Right atrium auricular region (tissue), 2 donors: Measurements from ENCODE around the gene DOK7. TPM values are rescaled to one million over a fixed set of nuclear protein-coding genes. Genes with fewer than 3 reads are reported as not detected.

Source experiments
- DNase-seq: peaks from one replicate; pipeline ENCODE4 v3.0.0-alpha.2; 2019; ENCODE audit warnings: low spot score
- H3K27ac ChIP-seq, 2 donors: fragments of 200-600 bp; sonication (generic); 1 replicate in 1 of 2; 2 replicates in 1 of 2; pipeline ENCODE4 v1.5.1; 2016 to 2019
- H3K27me3 ChIP-seq, 2 donors: fragments of 200-600 bp; sonication (generic); one replicate each; pipeline versions ENCODE4 v1.5.1 to v1.6.0; 2017 to 2019
- H3K36me3 ChIP-seq: fragments of 200-600 bp; sonication (generic); one replicate; pipeline ENCODE4 v1.5.1; 2016
- H3K4me1 ChIP-seq, 2 donors: fragments of 200-600 bp; sonication (generic); one replicate each; pipeline versions ENCODE4 v1.5.1 to v1.6.0; 2017 to 2019
- H3K4me3 ChIP-seq, 2 donors: fragments of 200-600 bp; sonication (generic); 1 replicate in 1 of 2; 2 replicates in 1 of 2; pipeline ENCODE4 v1.5.1; 2017 to 2019; ENCODE audit warnings: mild to moderate bottlenecking in 1 of 2, moderate library complexity in 1 of 2
- H3K9me3 ChIP-seq, 2 donors: fragments of 200-600 bp; sonication (generic); one replicate each; pipeline ENCODE4 v1.5.1; 2019
- total RNA-seq, 2 donors: library from RNA; depleted of rRNA; stranded (reverse); fragments of >200 nt; gene quantifications; one replicate each; pipeline ENCODE4 v1.1.0, GENCODE V29; 2016
- TF ChIP-seq, protein P1 (sequence below), 2 donors: fragments of 200-600 bp; sonication (generic); IDR thresholded peaks; one replicate each; pipeline ENCODE4 v1.5.1; 2019; ENCODE audit warnings: antibody characterized with exemption in 2 of 2

Gene DOK7
- total RNA-seq, 2 donors from 2014 or later = 31.0 to 68.9 TPM

DNA sequence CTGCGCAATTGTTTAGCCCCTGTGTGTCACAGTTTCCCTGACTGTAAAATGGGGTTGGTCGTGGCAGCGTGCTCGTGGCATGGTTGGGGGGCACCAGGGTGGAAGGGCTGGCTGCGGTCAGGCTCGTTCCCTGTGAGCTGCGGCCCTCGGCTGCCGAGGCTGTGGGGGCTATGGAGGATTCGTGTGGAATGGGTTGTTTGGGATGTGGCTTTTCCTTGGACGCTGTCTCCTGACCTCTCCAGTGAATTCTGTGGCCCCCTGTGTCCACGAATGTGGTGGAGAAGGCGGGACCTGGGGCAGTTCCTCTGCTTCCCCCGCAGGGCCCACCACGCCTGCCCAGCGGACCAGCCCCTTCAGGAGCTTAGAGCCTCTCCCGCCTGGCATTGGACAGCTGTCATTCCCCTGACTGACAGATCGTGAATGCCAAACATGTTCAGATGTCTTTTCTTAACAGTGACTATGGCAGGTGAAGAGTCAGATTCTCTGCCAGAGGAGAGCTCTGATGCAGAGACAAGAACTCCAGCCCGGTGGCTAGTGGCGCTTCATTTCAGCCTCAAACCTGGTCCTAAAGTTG, 38.5 kb upstream of the DOK7 start:
- Histone ChIP-seq H3K4me1 (no peaks in the 10 kb centered on the region), H3K27ac (no peak overlapping the region), H3K4me3 (no peak overlapping the region), H3K27me3 (no peaks in the 10 kb centered on the region), H3K36me3 (peaks cover 15% of the 10 kb centered on the region), H3K9me3 (no peaks in the 10 kb centered on the region)
- TF ChIP-seq, protein P1, sequence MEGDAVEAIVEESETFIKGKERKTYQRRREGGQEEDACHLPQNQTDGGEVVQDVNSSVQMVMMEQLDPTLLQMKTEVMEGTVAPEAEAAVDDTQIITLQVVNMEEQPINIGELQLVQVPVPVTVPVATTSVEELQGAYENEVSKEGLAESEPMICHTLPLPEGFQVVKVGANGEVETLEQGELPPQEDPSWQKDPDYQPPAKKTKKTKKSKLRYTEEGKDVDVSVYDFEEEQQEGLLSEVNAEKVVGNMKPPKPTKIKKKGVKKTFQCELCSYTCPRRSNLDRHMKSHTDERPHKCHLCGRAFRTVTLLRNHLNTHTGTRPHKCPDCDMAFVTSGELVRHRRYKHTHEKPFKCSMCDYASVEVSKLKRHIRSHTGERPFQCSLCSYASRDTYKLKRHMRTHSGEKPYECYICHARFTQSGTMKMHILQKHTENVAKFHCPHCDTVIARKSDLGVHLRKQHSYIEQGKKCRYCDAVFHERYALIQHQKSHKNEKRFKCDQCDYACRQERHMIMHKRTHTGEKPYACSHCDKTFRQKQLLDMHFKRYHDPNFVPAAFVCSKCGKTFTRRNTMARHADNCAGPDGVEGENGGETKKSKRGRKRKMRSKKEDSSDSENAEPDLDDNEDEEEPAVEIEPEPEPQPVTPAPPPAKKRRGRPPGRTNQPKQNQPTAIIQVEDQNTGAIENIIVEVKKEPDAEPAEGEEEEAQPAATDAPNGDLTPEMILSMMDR (IDR thresholded peaks at IDR 0.05) = no peak
- DNase-seq = no peak

DNA sequence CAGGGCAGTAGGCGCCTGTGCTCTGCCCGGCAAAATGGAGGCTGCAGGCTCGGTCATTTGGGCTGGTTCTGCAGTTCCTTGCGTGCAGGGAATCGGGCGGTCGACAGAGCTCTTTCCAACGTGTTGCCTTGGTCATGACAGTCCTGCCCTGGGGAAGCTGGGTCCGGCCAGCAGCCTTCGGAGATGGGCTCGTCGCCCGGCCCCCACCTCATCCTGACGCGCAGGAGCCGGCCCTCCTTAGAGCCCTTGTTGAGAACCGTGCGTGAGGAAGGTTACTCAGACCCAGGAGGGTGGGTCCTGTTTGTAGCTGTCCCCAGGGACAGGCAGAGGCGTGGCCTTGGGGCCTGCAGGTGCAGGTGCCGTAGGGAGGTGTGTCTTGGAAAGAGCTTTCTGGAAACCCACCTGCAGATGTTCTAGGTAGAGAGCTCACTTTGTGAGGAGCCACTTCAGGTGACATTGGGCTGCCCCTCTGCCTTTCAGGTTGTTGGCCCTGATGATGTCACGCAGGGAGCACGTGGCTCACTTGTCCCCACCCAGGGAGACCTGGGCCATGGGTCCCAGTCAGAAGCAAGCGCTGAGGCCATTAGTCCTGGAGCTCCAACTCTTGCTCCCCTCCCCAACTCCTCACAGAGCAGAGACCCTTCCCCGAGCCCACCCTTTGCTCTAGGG, 36.5 kb upstream of the DOK7 start:
- TF ChIP-seq, protein P1 (IDR thresholded peaks at IDR 0.05) = no peak
- no peak for DNase-seq
- no peak overlapping the region for H3K27ac ChIP-seq
- no peaks in the 10 kb centered on the region for H3K9me3 ChIP-seq
- no peak overlapping the region for H3K4me3 ChIP-seq
- H3K27me3 ChIP-seq = no peaks in the 10 kb centered on the region
- no peaks in the 10 kb centered on the region for H3K4me1 ChIP-seq
- peaks cover 23% of the 10 kb centered on the region for H3K36me3 ChIP-seq

DNA sequence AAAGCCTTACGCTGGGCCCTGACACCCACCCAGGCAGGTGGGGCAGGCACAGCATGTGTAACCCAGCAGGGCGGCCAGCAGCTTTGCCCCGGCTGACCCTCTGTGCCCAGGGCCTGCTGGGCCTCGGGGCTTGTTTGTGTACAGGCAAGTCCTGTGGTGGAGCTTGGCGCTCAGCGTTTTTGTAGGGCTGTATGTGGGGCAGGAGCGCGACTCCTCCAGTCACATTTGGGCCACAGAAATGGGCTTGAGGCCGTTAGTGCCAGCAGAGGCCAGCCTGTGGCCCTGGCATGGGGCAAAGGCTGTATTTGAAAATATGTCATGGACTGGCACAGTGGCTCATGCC, 36.0 kb upstream of the DOK7 start:
- Histone ChIP-seq H3K4me3 (no peak overlapping the region), H3K4me1 (no peaks in the 10 kb centered on the region), H3K27me3 (no peaks in the 10 kb centered on the region), H3K27ac (no peak overlapping the region), H3K36me3 (peaks cover 21% of the 10 kb centered on the region), H3K9me3 (no peaks in the 10 kb centered on the region)
- no peak for DNase-seq
- TF ChIP-seq, protein P1 (IDR thresholded peaks at IDR 0.05) = no peak

DNA sequence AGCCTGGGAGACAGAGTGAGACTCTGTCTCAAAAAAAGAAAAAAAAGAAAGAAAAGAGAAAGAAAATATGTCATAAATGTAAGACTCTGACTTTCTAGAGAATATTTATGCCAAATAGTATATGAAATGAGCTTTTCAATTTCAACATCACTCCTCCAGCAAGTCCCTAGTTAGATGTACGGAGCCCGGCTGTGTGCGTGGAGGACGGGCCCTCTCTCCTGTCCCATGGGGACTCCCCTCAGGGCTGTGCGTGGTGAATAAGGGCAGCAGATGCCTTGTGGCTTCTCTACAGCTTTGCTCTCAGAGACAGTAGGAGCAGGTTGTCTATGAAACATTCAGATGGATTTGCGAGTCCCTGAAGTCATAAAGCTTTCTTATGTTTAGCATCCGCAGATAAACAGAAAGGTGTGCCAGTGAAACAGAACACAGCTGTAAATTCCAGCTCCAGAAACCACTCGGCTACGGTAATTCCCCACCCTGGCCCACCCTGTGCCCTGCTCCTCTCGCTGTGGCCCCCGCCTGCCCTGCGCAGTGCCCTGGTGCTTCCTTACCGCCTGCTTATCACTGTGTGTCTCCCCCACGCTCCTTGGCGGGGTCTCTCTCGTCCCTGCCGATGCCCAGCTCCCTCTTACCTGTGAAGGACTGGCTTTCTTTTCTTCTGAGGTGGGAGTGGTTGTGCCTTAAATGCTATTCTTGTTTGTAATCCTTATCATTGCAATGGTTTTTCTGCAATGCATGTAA, 35.2 kb upstream of the DOK7 start:
- no peak for DNase-seq
- Histone ChIP-seq H3K4me3 (no peak overlapping the region), H3K27ac (no peak overlapping the region), H3K36me3 (peaks cover 13% of the 10 kb centered on the region), H3K27me3 (no peaks in the 10 kb centered on the region), H3K4me1 (no peaks in the 10 kb centered on the region), H3K9me3 (no peaks in the 10 kb centered on the region)
- TF ChIP-seq, protein P1 (IDR thresholded peaks at IDR 0.05) = no peak

DNA sequence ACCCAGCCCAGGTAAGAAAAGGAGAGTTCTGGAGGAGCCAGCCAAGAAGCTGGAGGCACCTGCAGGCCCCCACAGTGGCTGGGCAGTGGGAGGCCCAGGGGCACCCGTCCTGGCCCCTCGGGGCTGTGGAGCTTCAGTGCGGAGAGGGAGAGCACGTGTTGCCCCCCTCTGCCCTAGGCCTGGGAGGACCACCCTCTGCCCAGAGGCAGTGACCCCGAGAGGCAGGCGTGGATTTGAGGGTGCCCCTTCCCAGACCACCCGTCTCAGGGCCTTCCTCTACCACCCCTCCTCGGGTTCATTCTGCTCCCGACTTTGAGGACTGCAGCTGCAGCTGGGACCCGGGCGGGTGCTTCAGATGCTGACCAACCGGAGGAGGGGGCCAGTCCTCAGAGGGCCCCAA, 33.5 kb upstream of the DOK7 start:
- no peaks in the 10 kb centered on the region for H3K9me3 ChIP-seq
- TF ChIP-seq, protein P1 (IDR thresholded peaks at IDR 0.05) = no peak
- no peaks in the 10 kb centered on the region for H3K4me1 ChIP-seq
- peaks cover 13% of the 10 kb centered on the region for H3K36me3 ChIP-seq
- no peak overlapping the region for H3K27ac ChIP-seq
- H3K4me3 ChIP-seq = no peak overlapping the region
- H3K27me3 ChIP-seq = no peaks in the 10 kb centered on the region
- no peak for DNase-seq
